Measurements from ENCODE around the gene RELN.
"Not testable (repeated sequence)": the region's sequence is repeated elsewhere in the genome, so short reads cannot be mapped to it uniquely, and the experiment has no call there.

The RELN gene

DNA sequence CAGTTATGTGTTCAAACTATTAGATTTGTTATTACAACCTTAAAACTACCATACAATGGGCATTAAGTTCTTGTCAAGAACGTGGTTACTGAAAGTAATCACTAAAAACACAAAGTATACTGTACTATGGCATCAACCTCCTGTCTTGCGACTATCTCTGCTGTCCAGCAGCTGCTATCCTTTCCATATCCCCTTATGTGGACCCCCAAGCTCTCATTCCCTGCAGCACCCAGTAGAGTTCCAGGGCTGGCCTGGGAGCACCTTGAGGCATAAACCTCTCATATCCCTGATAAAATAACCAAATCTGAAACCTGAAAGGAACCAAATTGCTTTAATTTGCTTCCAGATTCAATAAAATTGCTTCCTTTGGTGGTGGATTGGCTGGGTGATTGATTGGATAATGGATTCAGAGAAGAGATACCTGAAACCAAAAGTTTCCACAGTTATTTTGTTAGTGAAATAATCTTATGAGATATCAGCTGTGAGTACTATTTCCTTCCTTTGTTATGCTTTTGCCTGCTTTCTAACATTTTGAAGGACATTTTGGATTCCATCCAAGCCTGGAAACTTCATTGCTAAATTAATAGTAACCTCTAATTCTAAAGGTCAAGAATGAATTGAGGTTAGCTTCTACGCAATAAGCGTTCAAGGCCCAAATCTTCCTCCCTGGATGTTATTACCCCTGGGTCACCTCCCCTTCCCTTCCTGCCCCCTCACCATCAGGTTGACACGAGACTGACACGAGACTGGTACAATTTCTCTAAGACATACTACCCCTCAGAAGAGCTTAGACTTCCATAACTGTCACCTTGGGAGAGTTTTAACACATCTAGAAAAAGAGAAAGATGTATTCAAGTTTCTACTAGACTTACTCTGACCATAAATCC lies 48.8 kb downstream of the RELN start:
- DNase-seq: no peak

DNA sequence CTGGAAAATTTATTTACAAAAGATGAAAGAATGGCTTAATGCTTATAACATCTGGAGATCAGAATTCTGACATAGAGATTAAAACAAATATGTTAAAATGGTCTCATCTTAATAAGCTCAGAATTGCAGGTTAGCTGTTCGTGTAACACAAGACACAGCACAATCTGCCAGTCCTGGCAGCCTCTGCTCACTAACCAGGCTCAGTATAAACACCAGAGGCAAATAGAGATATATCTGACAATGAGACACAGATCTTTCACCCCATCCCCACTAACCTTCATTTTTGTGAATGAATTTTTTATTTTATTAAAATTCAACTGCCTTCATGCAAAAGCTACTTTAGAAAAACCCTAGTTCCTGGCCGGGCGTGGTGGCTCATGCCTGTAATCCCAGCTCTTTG lies 51.8 kb downstream of the RELN start:
- no peak for DNase-seq

DNA sequence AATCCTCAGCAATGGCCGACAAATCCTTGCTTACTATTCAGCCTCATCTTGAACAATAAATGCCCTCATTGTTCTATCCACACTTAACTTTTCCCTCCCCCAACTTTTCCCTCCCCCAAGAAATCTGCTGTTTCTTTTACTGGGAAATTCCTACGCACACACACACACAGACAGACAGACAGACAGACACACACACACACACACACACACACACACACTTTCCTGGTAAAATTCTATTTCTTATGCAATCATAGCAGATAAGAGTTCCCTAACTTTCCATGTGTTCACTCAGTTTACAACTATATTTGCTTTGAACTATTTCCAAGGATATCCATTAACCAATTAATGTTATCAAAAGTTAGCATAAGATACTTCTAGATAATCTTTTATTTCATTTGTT lies 52.9 kb downstream of the RELN start:
- DNase-seq: no peak

DNA sequence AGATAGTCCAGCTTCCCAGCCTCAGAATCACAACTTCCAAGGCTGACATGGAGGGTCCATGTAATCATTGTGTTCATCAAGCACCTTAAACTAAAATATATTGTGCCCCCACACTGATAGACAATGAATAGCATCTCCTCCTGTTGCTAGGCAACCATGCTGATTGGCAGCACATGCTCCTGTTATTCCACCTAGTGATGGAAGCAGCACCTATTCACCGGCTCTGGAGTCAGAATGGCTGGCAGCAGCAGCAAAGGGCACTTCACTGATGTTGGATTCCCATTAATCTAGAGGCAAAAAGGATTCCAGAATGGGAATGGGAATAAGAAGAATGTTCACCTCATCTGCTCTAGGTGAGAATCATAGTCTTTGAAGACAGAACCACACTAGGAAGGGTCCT lies 55.0 kb downstream of the RELN start:
- no peak for DNase-seq

DNA sequence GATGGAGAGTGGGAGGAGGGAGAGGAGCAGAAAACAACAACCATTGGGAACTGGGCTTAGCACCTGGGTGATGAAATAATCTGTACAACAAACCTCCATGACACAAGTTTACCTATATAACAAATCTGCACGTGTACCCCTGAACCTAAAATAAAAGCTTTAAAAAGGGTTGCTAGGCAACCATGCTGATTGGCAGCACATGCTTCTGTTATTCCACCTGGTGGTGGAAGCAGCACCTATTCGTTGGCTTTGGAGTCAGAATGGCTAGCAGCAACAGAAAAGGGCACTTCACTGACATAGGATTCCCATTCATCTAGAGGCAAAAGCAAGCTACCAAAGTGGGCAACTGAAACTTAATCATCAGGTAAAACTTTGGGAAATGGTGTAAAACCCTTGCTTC lies 57.1 kb downstream of the RELN start:
- no peak for DNase-seq

DNA sequence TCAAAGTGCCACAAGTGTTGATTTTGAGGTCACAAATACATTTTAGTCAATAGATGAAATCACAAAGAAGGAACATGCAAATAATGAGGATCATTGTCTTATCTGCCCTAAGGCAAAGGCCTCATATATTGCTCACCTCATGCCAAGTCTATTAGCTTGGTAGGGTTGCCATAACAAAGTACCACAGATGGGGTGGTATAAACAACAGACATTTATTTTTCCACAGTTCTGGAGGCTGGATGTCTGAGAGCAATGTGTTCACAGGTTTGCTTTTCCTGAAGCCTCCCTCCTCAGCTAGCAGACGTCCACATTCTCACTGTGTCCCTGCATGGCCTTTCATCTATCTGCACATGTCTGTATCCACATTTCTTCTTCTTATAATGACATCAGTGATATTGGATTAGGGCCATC lies 59.6 kb downstream of the RELN start:
- DNase-seq: no peak

DNA sequence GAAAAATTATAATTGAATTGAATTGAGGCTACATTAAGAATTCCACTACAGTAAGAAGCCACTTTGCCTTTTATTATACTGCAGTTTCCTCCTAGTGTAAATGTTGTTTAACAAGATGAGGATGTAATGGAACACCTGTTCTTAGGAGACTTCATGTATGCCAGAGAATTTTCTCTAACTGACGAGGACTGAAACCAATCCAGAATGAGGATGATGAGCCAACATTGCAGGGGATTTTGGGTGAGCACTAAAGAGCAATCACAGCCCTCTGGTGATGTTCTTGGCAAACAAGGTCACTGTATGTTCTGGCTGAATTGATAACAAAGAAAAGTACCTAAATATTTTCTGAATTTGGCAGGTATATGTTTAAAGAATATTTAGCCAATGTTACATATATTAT lies 60.9 kb downstream of the RELN start:
- no peak for DNase-seq

DNA sequence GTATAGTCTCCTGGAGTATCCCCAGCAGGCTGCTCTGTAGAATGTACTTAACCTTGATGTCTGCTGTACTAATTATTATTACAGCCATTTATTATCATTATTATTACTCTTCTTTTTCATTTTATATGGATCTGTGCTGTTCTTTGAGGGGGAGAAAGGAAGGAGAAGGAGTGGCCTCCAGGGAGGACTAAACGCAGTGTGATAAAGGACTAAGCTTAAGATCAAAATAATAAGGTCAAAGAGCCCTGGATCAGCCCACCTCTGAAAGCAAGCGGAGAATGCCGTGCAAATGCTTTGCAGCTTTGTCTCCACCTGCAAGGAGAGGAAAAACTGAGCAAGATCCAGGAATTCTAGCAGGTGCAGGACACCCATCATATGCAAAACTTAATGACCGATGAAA lies 65.3 kb downstream of the RELN start:
- no peak for DNase-seq

DNA sequence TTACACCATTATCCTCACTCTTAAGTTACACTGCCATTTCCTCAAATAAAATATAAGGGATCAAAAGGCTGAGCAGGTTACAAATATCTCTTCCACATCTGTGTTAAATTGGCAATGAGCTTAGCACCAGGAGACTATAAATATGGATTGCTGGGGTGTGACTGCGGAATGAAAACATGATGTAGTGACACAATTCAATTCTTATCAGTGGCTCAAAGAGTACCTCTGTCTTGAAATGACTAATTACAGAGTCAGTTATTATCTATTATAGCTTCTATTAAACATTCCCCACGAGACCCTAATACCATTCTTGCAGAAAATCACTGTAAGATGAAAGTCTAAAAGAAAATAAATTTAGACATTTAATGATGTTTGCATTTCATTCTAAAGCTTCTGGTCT lies 67.1 kb downstream of the RELN start:
- no peak for DNase-seq

DNA sequence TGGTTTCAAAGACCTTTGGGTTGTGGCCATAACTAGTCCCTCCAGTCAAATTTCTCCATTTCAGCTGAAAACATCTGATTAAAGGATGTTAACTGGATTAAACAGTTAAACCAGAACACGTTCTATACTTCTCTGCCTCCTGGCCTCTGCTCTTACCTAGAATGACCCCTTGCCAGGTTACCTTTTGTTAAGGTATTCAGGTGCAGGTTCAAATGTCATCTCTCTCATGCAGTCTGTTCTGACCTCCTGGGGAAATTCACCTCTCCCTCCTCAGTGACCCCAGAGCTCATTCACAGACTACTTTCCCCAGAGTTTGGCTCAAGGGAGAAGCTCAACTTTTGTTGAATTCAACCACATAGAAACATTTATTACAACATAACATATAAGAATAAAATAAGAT lies 67.8 kb downstream of the RELN start:
- DNase-seq: no peak

DNA sequence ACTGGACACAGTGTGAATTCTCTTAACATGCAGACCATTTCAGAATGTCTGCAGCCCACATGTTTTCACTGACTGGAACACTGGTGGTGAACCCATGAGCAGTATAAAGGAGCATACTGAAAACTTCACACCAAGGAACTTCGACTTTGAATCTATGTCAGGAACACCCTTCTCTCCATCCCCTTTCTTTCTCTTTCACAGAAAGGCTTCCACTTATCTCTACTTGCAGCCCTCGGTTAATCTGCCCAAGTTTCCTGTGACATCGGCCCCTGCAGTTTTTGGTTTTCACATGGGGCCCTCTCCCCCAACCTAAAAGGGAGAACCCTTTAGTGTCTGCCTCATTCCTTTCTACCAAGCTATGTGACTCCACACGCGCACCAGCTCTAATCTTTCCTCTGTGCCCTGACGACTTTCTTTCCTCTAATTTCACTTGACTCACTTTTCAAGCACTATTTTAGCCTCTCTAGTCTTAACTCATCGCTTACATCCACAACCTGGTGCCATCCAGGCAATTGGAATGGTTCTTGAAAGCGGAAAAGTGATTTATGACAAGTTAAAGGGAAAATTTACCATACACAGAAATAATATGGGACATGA lies 70.1 kb downstream of the RELN start:
- DNase-seq: no peak

DNA sequence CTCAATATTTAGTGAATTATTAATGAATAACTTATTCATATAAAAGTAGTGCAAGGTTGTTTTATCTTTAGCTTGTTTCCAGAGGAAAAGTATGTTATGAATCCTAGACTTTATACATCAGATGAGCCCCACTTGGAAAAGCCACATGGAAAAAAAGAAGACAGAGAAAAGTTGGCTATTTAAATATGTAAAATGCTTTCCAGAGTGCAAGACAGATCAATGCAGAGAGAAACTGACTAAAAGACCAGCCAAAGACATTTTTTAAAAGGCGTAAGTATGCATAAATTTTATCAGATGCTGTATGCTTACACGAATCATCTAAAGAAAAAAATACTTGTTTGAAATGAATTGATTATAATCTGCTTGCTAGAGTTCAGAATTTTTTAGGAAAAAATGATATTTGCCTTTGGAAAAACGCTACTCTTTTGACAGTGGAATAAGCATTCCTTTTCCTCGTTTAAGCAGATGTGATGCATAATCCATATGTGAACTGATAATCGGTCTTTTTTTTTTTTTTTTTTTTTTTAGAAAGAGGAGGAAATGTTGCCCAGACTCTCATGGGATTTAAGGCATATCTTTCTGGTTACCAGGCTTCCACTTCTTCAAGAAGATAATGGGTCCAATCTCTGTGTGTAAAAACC lies 70.7 kb downstream of the RELN start:
- DNase-seq: no peak

DNA sequence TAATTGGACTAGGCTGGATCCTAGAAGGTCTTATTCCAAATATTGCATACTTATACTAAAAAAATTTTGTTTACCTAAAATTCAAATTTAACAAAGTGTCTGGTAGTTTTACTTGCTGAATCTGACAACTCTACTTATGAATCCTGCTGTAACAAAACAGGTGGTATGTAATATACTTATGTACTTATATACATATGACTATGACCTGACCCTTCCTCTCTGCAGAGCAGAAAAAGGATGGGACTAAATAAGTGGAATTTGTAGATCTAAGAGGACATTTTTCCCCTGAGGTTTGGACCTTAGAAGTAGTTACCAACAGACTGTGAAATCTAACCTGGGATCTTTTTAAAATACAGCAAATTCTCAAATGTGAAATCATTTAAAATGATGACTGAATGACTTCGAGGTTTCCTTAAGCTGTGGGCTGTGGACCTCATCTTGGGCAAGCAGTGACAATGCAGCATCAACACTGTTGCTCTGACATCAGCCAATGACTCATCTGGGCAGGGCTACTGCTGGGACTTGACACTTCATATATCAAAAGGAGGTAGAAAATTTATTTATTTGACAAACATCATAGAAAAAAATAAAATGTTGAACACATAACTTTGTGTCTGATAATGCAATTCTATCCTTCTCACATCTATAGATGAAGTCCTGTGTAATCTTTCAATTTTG lies 73.6 kb downstream of the RELN start:
- DNase-seq: peak; percentile 3

DNA sequence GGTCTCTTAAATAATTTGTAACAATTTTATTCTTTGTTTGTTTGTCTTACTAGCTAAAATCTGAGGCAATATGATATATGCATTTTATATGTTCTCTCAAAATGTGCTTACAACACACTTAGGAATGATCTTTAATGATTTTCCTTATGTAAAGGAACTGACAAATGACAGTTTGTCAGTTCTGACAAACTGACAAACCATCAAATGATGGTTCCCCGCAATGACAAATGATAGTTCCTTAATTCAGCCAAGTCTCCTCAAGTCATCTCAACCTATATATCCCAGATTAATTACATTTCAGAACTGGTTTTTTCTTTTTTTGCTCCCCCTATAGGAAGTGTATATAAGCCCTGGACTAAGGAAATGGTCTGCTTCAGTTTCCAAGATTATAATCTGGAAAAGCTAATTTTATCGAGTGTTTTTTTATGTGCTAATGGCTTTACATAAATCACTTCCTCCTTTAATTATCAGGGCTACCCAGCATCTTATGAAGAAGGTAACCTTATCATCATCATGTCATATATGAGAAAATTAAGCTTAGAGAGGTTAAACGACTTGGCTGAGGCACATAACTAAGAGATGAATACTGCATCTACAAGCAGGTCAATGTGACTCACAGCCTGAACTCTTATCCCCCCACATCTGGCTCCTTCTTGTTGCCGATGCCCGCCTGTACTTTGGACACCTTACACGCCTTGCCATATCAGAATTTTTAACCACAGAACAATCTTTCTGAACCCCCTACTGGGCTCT lies 75.1 kb downstream of the RELN start:
- DNase-seq: no peak

DNA sequence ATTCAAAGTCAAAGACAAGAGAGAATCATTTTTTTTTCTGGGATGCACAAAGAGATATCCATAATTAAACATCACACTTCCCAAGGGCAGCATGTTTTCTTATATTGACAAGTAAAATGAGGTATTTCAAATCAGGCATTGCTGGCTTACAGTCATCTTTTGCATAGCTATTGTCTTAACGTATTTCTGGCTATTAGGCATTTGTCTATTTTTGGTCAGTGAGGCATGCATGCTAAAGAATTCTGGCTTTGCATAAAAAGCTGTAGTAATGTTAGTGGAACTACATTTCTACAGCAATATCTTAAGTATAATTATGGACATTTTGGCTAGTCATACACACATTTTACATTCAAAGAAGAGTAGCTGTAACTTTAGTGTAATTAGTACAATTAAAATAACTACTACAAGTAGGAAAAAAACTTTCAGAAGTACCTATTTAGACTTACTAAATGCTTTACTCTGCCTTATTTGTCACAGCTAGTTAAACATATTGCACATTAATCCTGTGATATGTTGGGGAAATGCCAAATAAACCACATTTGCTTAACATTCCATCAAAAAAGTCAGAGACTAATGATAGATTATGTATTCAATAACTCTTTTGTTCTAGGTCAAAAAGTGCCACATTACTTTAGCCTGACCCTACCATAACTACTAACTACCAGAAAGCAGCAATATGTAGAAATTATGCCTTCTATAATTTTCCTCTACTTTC lies 76.4 kb downstream of the RELN start:
- DNase-seq: no peak

DNA sequence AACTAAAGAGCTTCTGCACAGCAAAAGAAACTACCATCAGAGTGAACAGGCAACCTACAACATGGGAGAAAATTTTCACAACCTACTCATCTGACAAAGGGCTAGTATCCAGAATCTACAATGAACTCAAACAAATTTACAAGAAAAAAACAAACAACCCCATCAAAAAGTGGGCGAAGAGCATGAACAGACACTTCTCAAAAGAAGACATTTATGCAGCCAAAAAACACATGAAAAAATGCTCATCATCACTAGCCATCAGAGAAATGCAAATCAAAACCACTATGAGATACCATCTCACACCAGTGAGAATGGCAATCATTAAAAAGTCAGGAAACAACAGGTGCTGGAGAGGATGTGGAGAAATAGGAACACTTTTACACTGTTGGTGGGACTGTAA lies 78.4 kb downstream of the RELN start:
- not testable (repeated sequence) for DNase-seq

DNA sequence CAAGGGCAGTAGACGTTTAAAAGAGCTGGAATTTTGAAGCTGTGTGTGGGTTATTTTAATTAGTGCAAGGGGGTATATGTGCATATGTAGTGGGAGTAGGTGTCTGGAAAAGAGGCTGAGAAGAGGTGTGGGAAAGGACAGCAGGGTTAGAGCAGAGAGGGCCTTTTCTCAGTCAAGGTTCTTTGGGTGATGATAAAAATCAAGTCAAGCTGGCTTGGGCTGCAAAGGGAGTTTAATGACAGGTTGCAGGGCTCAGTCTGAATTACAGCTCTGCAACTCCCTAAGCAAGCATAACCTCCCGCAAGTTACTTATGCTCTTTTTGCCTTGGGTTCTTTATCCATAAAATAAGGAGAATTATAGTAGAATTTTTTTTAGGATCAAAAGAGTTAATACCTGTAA lies 83.5 kb downstream of the RELN start:
- DNase-seq: no peak

DNA sequence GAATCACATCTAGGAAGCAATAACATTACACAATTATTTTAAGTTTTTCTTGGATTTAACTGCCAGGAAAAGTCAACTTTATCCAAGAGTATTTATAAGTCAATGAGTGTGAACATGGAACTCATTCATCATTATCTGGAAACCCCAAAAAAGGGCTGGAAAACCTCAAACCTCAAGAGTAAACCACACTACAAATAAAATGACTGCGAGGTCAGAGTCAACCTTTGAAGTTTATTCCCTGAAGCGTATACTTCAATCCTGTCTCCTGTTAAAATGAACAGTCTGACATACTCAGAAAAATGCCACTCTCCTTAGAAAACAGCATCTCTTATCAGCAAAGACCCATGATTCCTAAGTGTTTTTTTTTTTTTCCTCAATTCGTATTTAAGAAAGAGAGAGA lies 86.5 kb downstream of the RELN start:
- no peak for DNase-seq

DNA sequence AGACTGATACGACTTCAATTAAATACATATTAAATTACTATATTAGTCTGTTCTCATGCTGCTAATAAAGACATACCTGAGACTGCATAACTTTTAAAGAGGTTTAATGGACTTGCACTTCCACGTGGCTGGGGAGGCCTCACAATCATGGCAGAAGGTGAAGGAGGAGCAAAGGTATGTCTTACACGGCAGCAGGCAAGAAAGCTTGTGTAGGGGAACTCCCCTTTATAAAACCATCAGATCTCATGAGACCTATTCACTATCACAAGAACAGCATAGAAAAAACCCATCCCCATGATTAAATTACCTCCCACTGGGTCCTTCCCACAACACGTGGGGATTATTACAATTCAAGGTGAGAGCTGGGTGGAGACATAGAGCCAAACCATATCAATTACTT lies 92.6 kb downstream of the RELN start:
- not testable (repeated sequence) for DNase-seq

DNA sequence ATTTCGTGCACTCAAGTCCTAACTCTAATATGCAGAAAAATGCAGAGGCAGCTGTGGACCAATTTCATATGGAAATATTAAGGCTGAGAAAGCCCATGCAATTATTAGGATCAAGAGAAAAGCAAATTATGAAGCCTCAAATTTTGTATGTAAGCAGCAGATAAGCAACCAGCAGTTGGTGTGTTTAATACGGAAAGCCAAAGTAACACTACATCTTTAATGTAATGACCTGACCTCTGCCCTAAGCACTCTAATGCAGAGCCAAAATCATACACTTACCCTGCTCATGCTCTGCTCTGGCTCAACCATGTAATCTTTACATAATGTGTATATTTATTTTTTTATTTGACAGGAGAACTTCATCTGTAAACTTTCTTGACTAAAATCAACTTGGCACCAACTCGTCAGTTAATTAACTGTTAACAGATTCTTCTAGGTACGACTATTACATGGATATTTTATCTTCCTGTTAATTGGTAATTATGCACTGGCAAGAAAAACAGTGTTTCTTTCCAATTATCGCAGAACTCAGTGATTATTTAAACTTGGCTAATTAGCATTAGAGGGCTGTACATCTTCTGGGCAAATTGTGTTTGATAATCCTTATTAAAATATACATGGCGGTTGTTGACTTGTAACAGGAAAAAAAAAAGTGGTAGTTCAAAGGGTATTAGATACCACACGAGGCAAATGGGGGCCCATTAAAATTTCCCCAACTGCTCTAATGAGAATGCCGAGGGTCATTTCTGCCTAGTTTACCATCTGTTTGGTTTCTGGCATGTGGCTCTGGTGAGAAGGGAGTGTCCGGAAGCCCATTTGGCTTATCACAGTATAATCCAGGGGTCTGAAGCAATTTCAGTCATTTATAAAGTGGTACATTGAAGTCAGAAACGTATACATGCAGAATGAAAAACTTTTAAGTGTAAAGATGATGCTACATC lies 94.5 kb downstream of the RELN start:
- no peak for DNase-seq

DNA sequence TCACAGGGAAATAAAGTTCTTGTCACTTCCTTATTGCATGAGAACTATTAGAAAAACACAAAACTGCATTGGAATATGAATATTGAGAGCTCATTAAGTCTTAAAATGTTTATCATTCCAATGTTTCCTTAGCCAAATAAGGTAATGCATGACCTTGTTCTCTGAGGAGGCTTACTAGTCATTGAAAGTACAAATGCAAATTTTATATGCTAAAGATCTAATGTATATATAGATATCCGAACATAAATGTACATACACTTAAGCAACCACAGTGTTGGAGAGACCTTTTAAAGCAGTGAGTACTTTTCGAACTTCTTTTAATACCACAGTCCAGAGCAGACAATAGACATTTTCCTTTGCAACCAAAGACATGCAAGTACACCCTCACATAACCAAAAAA lies 96.1 kb downstream of the RELN start:
- no peak for DNase-seq
